GM20431 (cell line): ENCODE results near the gene INPP5E.

Source experiments
- in situ Hi-C: fragments of 300-500 bp; cut with MseI, MboI; formaldehyde crosslinking; loops from one replicate; pipeline ENCODE4 v1.15.0; 2020; ENCODE audit warnings: low sequenced_read_pairs; ENCODE audit not compliant: unreplicated experiment

The INPP5E gene

GRCh38 chr9:136451221-136451877 is 11.7 kb upstream of the INPP5E start:
- in situ Hi-C loops: no loop called here

DNA sequence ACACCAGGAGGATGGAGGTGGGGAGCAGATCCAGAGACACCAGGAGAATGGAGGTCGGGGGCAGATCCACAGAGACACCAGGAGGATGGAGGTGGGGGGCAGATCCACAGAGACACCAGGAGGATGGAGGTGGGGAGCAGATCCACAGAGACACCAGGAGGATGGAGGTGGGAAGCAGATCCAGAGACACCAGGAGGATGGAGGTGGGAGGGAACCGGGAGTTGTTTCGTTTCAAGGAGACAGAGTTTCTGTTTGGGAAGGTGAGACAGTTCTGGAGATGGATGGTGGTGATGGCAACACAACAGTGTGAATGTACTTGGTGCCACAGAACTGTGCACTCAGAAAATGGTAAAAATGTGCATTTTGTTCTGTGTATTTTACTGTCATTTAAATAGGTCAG is 9.0 kb upstream of the INPP5E start:
- in situ Hi-C loops: no loop called here

DNA sequence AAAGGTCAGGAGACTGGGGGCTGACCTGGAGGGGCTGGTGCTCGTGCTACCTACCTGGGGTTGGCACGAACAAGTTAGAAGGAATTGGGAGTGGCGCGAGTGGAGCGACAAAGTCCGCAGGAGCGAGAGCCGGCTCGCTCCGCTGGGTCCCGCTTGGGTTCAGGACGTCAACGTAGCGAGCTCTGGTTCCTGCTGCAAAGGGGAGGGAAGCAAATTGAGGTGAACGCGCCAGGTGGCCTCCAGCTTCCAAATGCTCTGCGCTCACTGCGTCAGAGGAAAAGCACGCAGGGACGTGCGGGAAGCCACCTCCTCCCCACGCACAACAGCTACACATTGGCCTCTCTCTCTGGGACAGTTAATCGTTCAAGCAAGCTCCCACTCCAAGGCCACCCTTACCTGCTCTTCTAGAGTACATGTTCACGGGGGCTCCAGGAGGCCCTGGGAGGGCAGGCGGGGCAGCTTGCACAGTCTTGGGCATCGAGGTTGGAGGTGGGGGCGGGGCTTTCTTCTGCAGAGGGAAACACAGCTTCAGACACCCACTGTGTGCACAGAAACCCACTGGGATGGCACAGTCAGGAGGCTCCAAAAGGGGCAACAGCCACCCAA is 7.6 kb upstream of the INPP5E start:
- in situ Hi-C loops: no loop called here

DNA sequence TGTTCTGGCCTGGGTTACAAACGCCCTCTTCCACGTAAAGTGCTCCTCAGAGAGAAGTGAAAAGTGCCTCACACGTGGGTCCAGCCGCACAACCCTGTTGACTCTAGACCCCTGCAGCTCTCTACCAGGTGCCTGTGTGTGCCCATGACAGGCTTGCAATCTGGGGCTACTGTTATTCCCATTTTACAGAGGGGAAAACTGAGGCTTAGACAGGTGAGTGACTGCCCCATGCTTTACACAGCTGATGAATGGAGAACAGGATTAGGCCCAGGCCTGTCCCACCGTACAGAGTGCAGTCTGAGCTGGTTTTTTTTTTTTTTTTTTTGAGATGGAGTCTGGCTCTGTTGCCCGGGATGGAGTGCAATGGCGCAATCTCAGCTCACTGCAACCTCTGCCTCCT is 6.2 kb upstream of the INPP5E start:
- in situ Hi-C loops: no loop called here

DNA sequence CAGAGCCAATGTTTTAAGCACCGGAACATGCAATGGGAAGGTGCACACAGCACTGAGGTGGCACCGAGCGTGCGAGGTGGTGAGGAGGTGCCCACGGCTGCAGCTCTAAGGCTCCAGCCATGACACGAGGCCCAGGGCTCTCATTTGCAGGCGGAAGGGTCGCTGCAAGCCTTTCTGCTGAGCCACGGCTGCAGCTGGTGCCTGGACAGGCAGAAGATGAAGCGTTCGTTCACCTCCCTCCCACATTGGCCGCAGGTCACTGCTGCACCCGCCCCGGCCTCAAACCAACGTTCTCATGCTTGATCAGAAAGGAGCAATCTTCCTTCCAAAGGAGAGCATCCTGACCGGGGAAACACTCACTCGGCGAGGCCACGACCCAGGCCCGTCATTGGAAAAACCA is 4.5 kb upstream of the INPP5E start:
- in situ Hi-C loops: no loop called here

DNA sequence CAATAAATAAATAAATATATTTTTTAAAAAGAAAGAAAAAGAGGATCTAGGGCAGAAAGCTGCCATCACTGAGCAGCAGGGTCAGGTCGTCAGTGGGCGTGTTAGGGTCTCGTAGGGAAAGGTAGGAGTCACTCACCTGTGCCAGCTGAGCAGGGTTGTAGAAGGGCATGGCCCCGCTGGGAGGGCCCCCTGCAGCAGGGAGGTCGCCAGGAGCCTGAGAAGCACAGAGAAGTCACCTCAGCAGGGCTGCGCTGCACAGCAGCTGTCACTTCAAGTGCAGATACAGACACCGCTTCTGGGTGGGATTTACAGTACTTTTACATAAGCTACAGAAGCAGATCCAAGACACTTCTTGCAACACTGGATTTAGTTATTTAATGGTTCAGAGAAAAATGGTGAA is 4.0 kb upstream of the INPP5E start:
- in situ Hi-C loops: no loop called here

GRCh38 chr9:136443087-136443486 is 3.4 kb upstream of the INPP5E start:
- in situ Hi-C loops: no loop called here

DNA sequence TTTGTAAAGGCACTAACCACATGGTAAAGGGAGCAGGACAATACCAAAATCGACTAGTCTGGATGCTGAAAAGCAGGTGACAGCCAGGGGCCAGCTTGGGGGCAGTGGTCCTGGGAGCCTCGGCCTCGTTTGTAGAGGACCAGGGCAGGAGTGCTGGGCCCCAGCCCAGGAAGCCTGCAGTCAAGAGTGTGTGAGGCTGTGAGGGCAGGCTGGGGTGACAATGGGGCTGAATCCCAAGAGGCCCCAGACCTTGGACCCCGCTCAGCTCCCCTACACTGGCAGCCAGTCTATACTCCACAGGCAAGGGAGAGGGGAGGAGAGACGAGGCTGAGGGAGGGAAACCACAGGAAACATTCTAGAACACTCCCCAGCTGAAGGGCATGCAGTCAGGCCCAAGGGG is 2.6 kb upstream of the INPP5E start:
- in situ Hi-C loops: no loop called here

- in situ Hi-C loops: no loop called here
Observed at GRCh38 chr9:136441681-136442245, 2.1 kb upstream of the INPP5E start.

GRCh38 chr9:136441191-136441680 is 1.6 kb upstream of the INPP5E start:
- in situ Hi-C loops: no loop called here

- in situ Hi-C loops: no loop called here
Observed at GRCh38 chr9:136438548-136439480, 831 bp downstream of the INPP5E start.

- in situ Hi-C loops: no loop called here
Observed at GRCh38 chr9:136437839-136438547, 1.7 kb downstream of the INPP5E start.

- in situ Hi-C loops: no loop called here
Observed at GRCh38 chr9:136437430-136437829, 2.2 kb downstream of the INPP5E start.

DNA sequence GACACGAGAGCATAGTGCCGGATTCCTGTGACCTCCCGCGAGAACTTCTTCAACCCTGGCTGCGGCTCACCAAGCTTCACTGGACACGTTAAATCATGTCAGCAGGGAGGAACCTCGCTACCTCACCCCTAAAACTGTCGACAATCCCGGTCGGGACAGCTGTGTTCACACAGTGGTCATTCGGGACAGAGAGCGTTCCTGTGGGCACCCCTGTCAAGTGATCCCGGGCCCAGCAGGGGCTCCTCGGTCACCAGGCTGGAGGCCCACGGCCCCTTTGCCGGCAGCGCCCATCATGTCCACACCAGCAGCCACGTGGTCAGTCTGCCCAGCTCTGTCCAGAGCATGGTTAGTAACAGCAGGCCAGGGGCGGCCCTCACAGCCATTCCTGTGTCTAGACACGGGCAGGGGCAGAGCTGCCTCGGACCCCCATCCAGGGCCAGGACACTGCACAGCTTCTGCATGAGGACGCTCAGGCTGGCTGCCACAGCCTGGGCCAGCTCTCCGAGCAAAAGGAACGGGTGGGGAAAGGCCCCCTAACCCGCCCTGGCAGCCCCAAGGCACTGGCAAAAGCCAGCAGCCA is 3.5 kb downstream of the INPP5E start:
- in situ Hi-C loops: no loop called here

- in situ Hi-C loops: no loop called here
Observed at GRCh38 chr9:136434580-136435169, 5.0 kb downstream of the INPP5E start.

DNA sequence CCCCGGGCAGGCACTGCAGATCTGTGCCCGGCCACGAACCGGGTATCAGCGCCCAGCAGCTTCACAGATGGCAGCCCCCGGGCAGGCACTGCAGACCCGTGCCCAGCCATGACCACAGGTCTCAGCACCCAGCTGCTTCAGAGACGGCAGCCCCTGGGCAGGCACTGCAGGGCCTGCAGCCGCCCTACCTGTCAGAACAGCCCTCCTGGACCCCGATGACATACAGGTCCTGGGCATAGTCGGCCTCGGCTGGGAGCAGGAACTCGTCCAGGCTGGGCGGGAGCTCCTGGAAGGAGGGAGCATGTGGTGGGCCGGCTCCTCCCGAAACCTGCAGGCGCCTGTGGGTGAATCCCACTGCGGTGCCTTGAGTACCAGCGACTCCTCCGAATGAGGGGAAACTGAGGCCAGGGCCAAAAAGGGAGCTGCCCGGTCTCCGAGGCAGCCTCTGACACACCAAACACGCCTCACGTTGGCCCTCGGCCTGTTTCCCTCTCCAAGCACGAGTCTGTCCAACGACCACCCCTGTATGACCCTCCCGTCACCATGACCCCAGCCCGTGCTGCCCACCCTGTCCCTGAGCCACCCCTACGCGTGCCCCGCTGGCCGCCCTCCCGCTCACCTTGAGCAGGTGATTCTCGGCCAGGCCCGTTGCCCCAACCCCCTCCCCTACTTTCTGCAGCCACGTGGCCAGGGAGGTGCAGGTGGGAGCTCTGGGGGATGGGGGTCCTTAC is 5.6 kb downstream of the INPP5E start:
- in situ Hi-C loops: no loop called here

- in situ Hi-C loops: no loop called here
Observed at GRCh38 chr9:136433043-136433715, 6.5 kb downstream of the INPP5E start.

- in situ Hi-C loops: no loop called here
Observed at GRCh38 chr9:136432591-136432990, 7.1 kb downstream of the INPP5E start.
